Nephron progenitor cell (in vitro differentiated cells): ENCODE results near the gene EFNA1.

Source experiments
- DNase-seq: peaks from one replicate; pipeline ENCODE4 v3.0.0; 2021
- H3K27ac Mint-ChIP-seq: 2 replicates; pipeline ENCODE4 v1.8.0; 2021; ENCODE audit warnings: mild to moderate bottlenecking, moderate library complexity, mixed read lengths
- H3K27me3 Mint-ChIP-seq: 2 replicates; pipeline ENCODE4 v1.8.0; 2021; ENCODE audit warnings: mild to moderate bottlenecking, low read depth, mixed read lengths; ENCODE audit not compliant: poor library complexity
- H3K36me3 Mint-ChIP-seq: 2 replicates; pipeline ENCODE4 v1.8.0; 2021; ENCODE audit warnings: low read depth, mixed read lengths
- H3K4me1 Mint-ChIP-seq: 2 replicates; pipeline ENCODE4 v1.8.0; 2021; ENCODE audit warnings: mixed read lengths
- H3K4me3 Mint-ChIP-seq: 2 replicates; pipeline ENCODE4 v1.8.0; 2021; ENCODE audit warnings: mild to moderate bottlenecking, moderate library complexity, mixed read lengths
- H3K9me3 Mint-ChIP-seq: 2 replicates; pipeline ENCODE4 v1.8.0; 2021; ENCODE audit warnings: mild to moderate bottlenecking, moderate library complexity, mixed read lengths
- CTCF ChIP-seq: fragments of 200-600 bp; sonication (generic); IDR thresholded peaks from 2 replicates; pipeline ENCODE4 v1.5.0; 2021; ENCODE audit warnings: antibody characterized with exemption

EFNA1 gene

GRCh38 chr1:155092641-155093040 is 35.0 kb upstream of the EFNA1 start:
- Mint-ChIP-seq H3K4me1 (peaks cover 52% of the 10 kb centered on the region), H3K27me3 (peaks cover 4% of the 10 kb centered on the region), H3K9me3 (no peaks in the 10 kb centered on the region), H3K4me3 (no peak overlapping the region), H3K36me3 (peaks cover 3% of the 10 kb centered on the region), H3K27ac (no peak overlapping the region)
- no peak for TF ChIP-seq CTCF
- no peak for DNase-seq

- no peak overlapping the region for H3K4me3 Mint-ChIP-seq
- H3K27ac Mint-ChIP-seq = no peak overlapping the region
- no peak for DNase-seq
- no peak for TF ChIP-seq CTCF
- H3K36me3 Mint-ChIP-seq = no peaks in the 10 kb centered on the region
- peaks cover 48% of the 10 kb centered on the region for H3K4me1 Mint-ChIP-seq
- no peaks in the 10 kb centered on the region for H3K9me3 Mint-ChIP-seq
- H3K27me3 Mint-ChIP-seq = peaks cover 4% of the 10 kb centered on the region
Observed at GRCh38 chr1:155093911-155094621, 33.6 kb upstream of the EFNA1 start.

GRCh38 chr1:155094622-155094948 is 33.1 kb upstream of the EFNA1 start:
- no peak for TF ChIP-seq CTCF
- H3K9me3 Mint-ChIP-seq = no peaks in the 10 kb centered on the region
- no peak overlapping the region for H3K4me3 Mint-ChIP-seq
- DNase-seq = no peak
- peaks cover 4% of the 10 kb centered on the region for H3K27me3 Mint-ChIP-seq
- no peak overlapping the region for H3K27ac Mint-ChIP-seq
- H3K36me3 Mint-ChIP-seq = no peaks in the 10 kb centered on the region
- H3K4me1 Mint-ChIP-seq = peaks cover 48% of the 10 kb centered on the region

GRCh38 chr1:155099331-155099730 is 28.3 kb upstream of the EFNA1 start:
- H3K27ac Mint-ChIP-seq = no peak overlapping the region
- H3K27me3 Mint-ChIP-seq = peaks cover 12% of the 10 kb centered on the region
- no peak for DNase-seq
- peaks cover 14% of the 10 kb centered on the region for H3K4me1 Mint-ChIP-seq
- no peaks in the 10 kb centered on the region for H3K36me3 Mint-ChIP-seq
- no peak overlapping the region for H3K4me3 Mint-ChIP-seq
- H3K9me3 Mint-ChIP-seq = no peaks in the 10 kb centered on the region
- TF ChIP-seq CTCF = no peak

- H3K9me3 Mint-ChIP-seq = no peaks in the 10 kb centered on the region
- H3K27me3 Mint-ChIP-seq = peaks cover 26% of the 10 kb centered on the region
- TF ChIP-seq CTCF = no peak
- H3K36me3 Mint-ChIP-seq = no peaks in the 10 kb centered on the region
- no peak for DNase-seq
- H3K27ac Mint-ChIP-seq = no peak overlapping the region
- no peak overlapping the region for H3K4me3 Mint-ChIP-seq
- no peaks in the 10 kb centered on the region for H3K4me1 Mint-ChIP-seq
Observed at GRCh38 chr1:155103325-155103724, 24.4 kb upstream of the EFNA1 start.
